ENCODE results near the gene TICAM1.
"Not testable (repeated sequence)": the region's sequence is repeated elsewhere in the genome, so short reads cannot be mapped to it uniquely, and the experiment has no call there.

The TICAM1 gene

GRCh38 chr19:4803736-4804695 lies 27.5 kb downstream of the TICAM1 start:
- peak; percentile 73 to 75 for DNase-seq

GRCh38 chr19:4802711-4803110 lies 28.8 kb downstream of the TICAM1 start:
- DNase-seq = no peak

- no peak for DNase-seq
Measured at GRCh38 chr19:4801085-4801619, 30.4 kb downstream of the TICAM1 start.

GRCh38 chr19:4800591-4801081 lies 30.9 kb downstream of the TICAM1 start:
- no peak for DNase-seq

- DNase-seq = no peak
Measured at GRCh38 chr19:4795400-4795799, 36.1 kb downstream of the TICAM1 start.

GRCh38 chr19:4794971-4795370 lies 36.5 kb downstream of the TICAM1 start:
- no peak for DNase-seq

GRCh38 chr19:4793278-4793677 lies 38.2 kb downstream of the TICAM1 start:
- DNase-seq = not testable (repeated sequence)

GRCh38 chr19:4792866-4793195 lies 38.7 kb downstream of the TICAM1 start:
- DNase-seq = not testable (repeated sequence)

GRCh38 chr19:4792019-4792865 lies 39.3 kb downstream of the TICAM1 start:
- not testable (repeated sequence) for DNase-seq

- DNase-seq = peak; percentile 98 to 99
Measured at GRCh38 chr19:4791183-4792018, 40.1 kb downstream of the TICAM1 start, which contains the start of gene FEM1A. TSS of gene FEM1A (plus strand) at chr19:4791734. CDS start at chr19:4791855, 121 bp downstream.

- DNase-seq = not testable (repeated sequence)
Measured at GRCh38 chr19:4786412-4787016, 45.0 kb downstream of the TICAM1 start.

GRCh38 chr19:4781801-4782200 lies 49.7 kb downstream of the TICAM1 start:
- no peak for DNase-seq

GRCh38 chr19:4780860-4781259 lies 50.7 kb downstream of the TICAM1 start:
- DNase-seq = no peak

- not testable (repeated sequence) for DNase-seq
Measured at GRCh38 chr19:4778124-4778523, 53.4 kb downstream of the TICAM1 start.

- DNase-seq = no peak
Measured at GRCh38 chr19:4776436-4777211, 54.9 kb downstream of the TICAM1 start.

GRCh38 chr19:4775627-4776152 lies 55.8 kb downstream of the TICAM1 start:
- DNase-seq = no peak

- no peak for DNase-seq
Measured at GRCh38 chr19:4774136-4774535, 57.4 kb downstream of the TICAM1 start.

GRCh38 chr19:4773047-4773640 lies 58.4 kb downstream of the TICAM1 start:
- DNase-seq = no peak

GRCh38 chr19:4772566-4772965 lies 58.9 kb downstream of the TICAM1 start:
- no peak for DNase-seq

Data from stimulated activated CD4-positive, alpha-beta T cell treated with anti-CD3 and anti-CD28 coated beads, Interleukin-2, amount 100 ng/mL, for 24 hours (primary cell).